ENCODE data around the gene USP28.
"Not testable (repeated sequence)": the region's sequence is repeated elsewhere in the genome, so short reads cannot be mapped to it uniquely, and the experiment has no call there.

USP28 gene

GRCh38 chr11:113763040-113763439 is 112.3 kb downstream of the USP28 start:
- not testable (repeated sequence) for DNase-seq

GRCh38 chr11:113760241-113760640 is 115.1 kb downstream of the USP28 start:
- DNase-seq: no peak

GRCh38 chr11:113752932-113753331 is 122.4 kb downstream of the USP28 start:
- DNase-seq: no peak

Measured in COR-L47 (cell line).